ENCODE results near the gene OSBPL9. TPM values are rescaled to one million over a fixed set of nuclear protein-coding genes. Genes with fewer than 3 reads are reported as not detected.

The OSBPL9 gene
- total RNA-seq, 1 experiment from 2014 or later = 62.4 TPM

GRCh38 chr1:51708911-51709760 lies 92.2 kb downstream of the OSBPL9 start:
- CTCF ChIA-PET = no interaction called here
- no peak for TF ChIP-seq CTCF (conservative IDR thresholded peaks at IDR 0.05; ENCODE audit: low read depth, low read length)
- TF ChIP-seq EZH2 (IDR thresholded peaks at IDR 0.05; ENCODE audit: borderline replicate concordance, low read depth, low read length, poor library complexity, severe bottlenecking) = no peak
- POLR2A ChIA-PET (ENCODE audit: low non-redundant PET) = no interaction called here
- no peak for DNase-seq (ENCODE audit: low spot score)
- Histone ChIP-seq H3K27ac (ENCODE audit: low read depth, low read length, poor library complexity, severe bottlenecking) (no peak overlapping the region), H3K27me3 (replicated peaks; ENCODE audit: insufficient read depth, low read depth, low read length, poor library complexity) (no peaks in the 10 kb centered on the region), H3K9me3 (ENCODE audit: low read depth, low read length, poor library complexity, severe bottlenecking) (no peaks in the 10 kb centered on the region), H3K4me1 (ENCODE audit: insufficient read depth, low read length, poor library complexity, severe bottlenecking) (no peaks in the 10 kb centered on the region), H3K36me3 (ENCODE audit: insufficient read depth, low read length, poor library complexity, severe bottlenecking) (no peaks in the 10 kb centered on the region), H3K4me3 (ENCODE audit: low read depth, low read length, poor library complexity, severe bottlenecking) (no peak overlapping the region)
- no TSS peak for BruUV-seq (replicated peaks)
- intact Hi-C loops (cut with micrococcal nuclease; ENCODE audit: unreplicated experiment) = no loop called here

GRCh38 chr1:51709951-51710350 lies 93.1 kb downstream of the OSBPL9 start:
- Histone ChIP-seq H3K9me3 (ENCODE audit: low read depth, low read length, poor library complexity, severe bottlenecking) (no peaks in the 10 kb centered on the region), H3K4me3 (ENCODE audit: low read depth, low read length, poor library complexity, severe bottlenecking) (no peak overlapping the region), H3K36me3 (ENCODE audit: insufficient read depth, low read length, poor library complexity, severe bottlenecking) (no peaks in the 10 kb centered on the region), H3K27me3 (replicated peaks; ENCODE audit: insufficient read depth, low read depth, low read length, poor library complexity) (no peaks in the 10 kb centered on the region), H3K4me1 (ENCODE audit: insufficient read depth, low read length, poor library complexity, severe bottlenecking) (no peaks in the 10 kb centered on the region), H3K27ac (ENCODE audit: low read depth, low read length, poor library complexity, severe bottlenecking) (no peak overlapping the region)
- BruUV-seq (replicated peaks) = no TSS peak
- intact Hi-C loops (cut with micrococcal nuclease; ENCODE audit: unreplicated experiment) = no loop called here
- TF ChIP-seq CTCF (conservative IDR thresholded peaks at IDR 0.05; ENCODE audit: low read depth, low read length) (no peak), EZH2 (IDR thresholded peaks at IDR 0.05; ENCODE audit: borderline replicate concordance, low read depth, low read length, poor library complexity, severe bottlenecking) (no peak)
- CTCF ChIA-PET = no interaction called here
- POLR2A ChIA-PET (ENCODE audit: low non-redundant PET) = no interaction called here
- no peak for DNase-seq (ENCODE audit: low spot score)

- H3K4me3 ChIP-seq (ENCODE audit: low read depth, low read length, poor library complexity, severe bottlenecking) = no peak overlapping the region
- no peaks in the 10 kb centered on the region for H3K27me3 ChIP-seq (replicated peaks; ENCODE audit: insufficient read depth, low read depth, low read length, poor library complexity)
- no peaks in the 10 kb centered on the region for H3K9me3 ChIP-seq (ENCODE audit: low read depth, low read length, poor library complexity, severe bottlenecking)
- ChIA-PET POLR2A (ENCODE audit: low non-redundant PET) (no interaction called here), CTCF (no interaction called here)
- no peaks in the 10 kb centered on the region for H3K4me1 ChIP-seq (ENCODE audit: insufficient read depth, low read length, poor library complexity, severe bottlenecking)
- no peak for DNase-seq (ENCODE audit: low spot score)
- BruUV-seq (replicated peaks) = no TSS peak
- TF ChIP-seq CTCF (conservative IDR thresholded peaks at IDR 0.05; ENCODE audit: low read depth, low read length) = no peak
- TF ChIP-seq EZH2 (IDR thresholded peaks at IDR 0.05; ENCODE audit: borderline replicate concordance, low read depth, low read length, poor library complexity, severe bottlenecking) = no peak
- H3K36me3 ChIP-seq (ENCODE audit: insufficient read depth, low read length, poor library complexity, severe bottlenecking) = no peaks in the 10 kb centered on the region
- intact Hi-C loops (cut with micrococcal nuclease; ENCODE audit: unreplicated experiment) = no loop called here
- H3K27ac ChIP-seq (ENCODE audit: low read depth, low read length, poor library complexity, severe bottlenecking) = no peak overlapping the region
These were observed 95.7 kb downstream of the OSBPL9 start for GRCh38 chr1:51712590-51712989.

All from A673 (cell line).